Breast epithelium (tissue), 3 donors: ENCODE results near the gene SH2B3.

Experiments used
- CTCF ChIP-seq, 3 donors: fragments of 450-650 bp; IDR thresholded peaks; one replicate each; pipeline ENCODE4 v1.5.1; 2016 to 2017; ENCODE audit warnings: antibody characterized with exemption in 3 of 3, mild to moderate bottlenecking in 3 of 3, moderate library complexity in 3 of 3
- POLR2A ChIP-seq: fragments of 450-650 bp; IDR thresholded peaks from one replicate; pipeline ENCODE4 v1.6.1; 2016; ENCODE audit warnings: antibody characterized with exemption, mild to moderate bottlenecking, moderate library complexity
- POLR2AphosphoS5 ChIP-seq, 3 donors: sonication (generic); formaldehyde crosslinking; IDR thresholded peaks; one replicate each; pipeline ENCODE4 v1.6.1; 2017; ENCODE audit warnings: antibody characterized with exemption in 3 of 3

- TF ChIP-seq CTCF (IDR thresholded peaks at IDR 0.05) (no peak), POLR2AphosphoS5 (IDR thresholded peaks at IDR 0.05) (no peak), POLR2A (no peak)
Observed at GRCh38 chr12:111379942-111380554, 25.7 kb upstream of the SH2B3 start.
